Loucy (cell line): ENCODE measurements around the gene FSTL3.

ENCODE experiments used
- H2AFZ ChIP-seq: fragments of 200-600 bp; sonication (generic); 2 replicates; pipeline ENCODE4 v1.6.0; 2016; ENCODE audit warnings: antibody characterized with exemption, mild to moderate bottlenecking, low read length, moderate library complexity
- H3F3A ChIP-seq: fragments of 200-600 bp; 2 replicates; pipeline ENCODE4 v1.6.0; 2016; ENCODE audit warnings: antibody characterized with exemption, low read depth, mild to moderate bottlenecking
- H3K27me3 ChIP-seq: fragments of 200-600 bp; sonication (generic); 2 replicates; pipeline ENCODE4 v1.6.1; 2014; ENCODE audit warnings: low read length, mild to moderate bottlenecking; ENCODE audit not compliant: insufficient read depth, poor library complexity, severe bottlenecking
- H3K36me3 ChIP-seq: fragments of 200-600 bp; sonication (generic); 2 replicates; pipeline ENCODE4 v1.6.1; 2016; ENCODE audit warnings: low read length; ENCODE audit not compliant: insufficient read depth
- H3K4me1 ChIP-seq: fragments of 200-600 bp; sonication (generic); 2 replicates; pipeline ENCODE4 v1.5.1; 2014; ENCODE audit warnings: low read length, mild to moderate bottlenecking; ENCODE audit not compliant: insufficient read depth, poor library complexity, severe bottlenecking
- H3K4me2 ChIP-seq: fragments of 200-600 bp; sonication (generic); 2 replicates; pipeline ENCODE4 v1.6.0; 2014; ENCODE audit warnings: antibody characterized with exemption, low read length, low read depth, mild to moderate bottlenecking; ENCODE audit not compliant: poor library complexity, severe bottlenecking
- H3K4me3 ChIP-seq: fragments of 200-600 bp; sonication (generic); 2 replicates; pipeline ENCODE4 v1.5.1; 2014; ENCODE audit warnings: low read length, mild to moderate bottlenecking, mixed read lengths; ENCODE audit not compliant: poor library complexity, severe bottlenecking
- H3K79me2 ChIP-seq: fragments of 200-600 bp; sonication (generic); 2 replicates; pipeline ENCODE4 v1.6.1; 2014; ENCODE audit warnings: low read length; ENCODE audit not compliant: insufficient read depth
- H3K9ac ChIP-seq: fragments of 200-600 bp; sonication (generic); 2 replicates; pipeline ENCODE4 v1.6.0; 2014; ENCODE audit warnings: mild to moderate bottlenecking, low read depth, low read length, moderate library complexity; ENCODE audit not compliant: poor library complexity, severe bottlenecking
- H3K9me2 ChIP-seq: fragments of 200-600 bp; sonication (generic); replicated peaks from 2 replicates; pipeline ENCODE4 v1.6.1; 2016; ENCODE audit warnings: low read depth, low read length, mixed read lengths
- H3K9me3 ChIP-seq: fragments of 200-600 bp; sonication (generic); 2 replicates; pipeline ENCODE4 v1.6.1; 2014; ENCODE audit warnings: mild to moderate bottlenecking, antibody characterized with exemption, low read length, low read depth; ENCODE audit not compliant: insufficient read depth
- H4K20me1 ChIP-seq: fragments of 200-600 bp; sonication (generic); 2 replicates; pipeline ENCODE4 v1.6.0; 2014; ENCODE audit warnings: antibody characterized with exemption, low read length, mild to moderate bottlenecking; ENCODE audit not compliant: insufficient read depth, poor library complexity, severe bottlenecking
- CTCF ChIP-seq: fragments of 200-600 bp; sonication (generic); conservative IDR thresholded peaks from 2 replicates; pipeline ENCODE4 v1.5.1; 2014; ENCODE audit warnings: mild to moderate bottlenecking, antibody characterized with exemption, low read length
- EZH2phosphoT487 ChIP-seq: fragments of 200-600 bp; IDR thresholded peaks from 2 replicates; pipeline ENCODE4 v1.6.1; 2018; ENCODE audit warnings: antibody characterized with exemption, mild to moderate bottlenecking, moderate library complexity, borderline replicate concordance

Gene FSTL3

GRCh38 chr19:629961-630714 lies 46.1 kb upstream of the FSTL3 start:
- TF ChIP-seq EZH2phosphoT487 (no peak), CTCF (no peak)
- Histone ChIP-seq H3K27me3 (no peaks in the 10 kb centered on the region), H4K20me1 (peaks cover 5% of the 10 kb centered on the region), H3K9me3 (no peaks in the 10 kb centered on the region), H3K9me2 (no peaks in the 10 kb centered on the region), H3K4me1 (peaks cover 15% of the 10 kb centered on the region), H3K9ac (no peak overlapping the region), H3F3A (no peaks in the 10 kb centered on the region), H3K4me2 (peak overlapping the region; percentile 23), H3K4me3 (no peak overlapping the region), H2AFZ (no peak overlapping the region), H3K36me3 (0 out of 2 replicates have a peak, but pooled peaks cover 5% of the 10 kb centered on the region), H3K79me2 (peaks cover 37% of the 10 kb centered on the region)

- TF ChIP-seq CTCF (no peak), EZH2phosphoT487 (no peak)
- peak overlapping the region; percentile 96 for H3K4me3 ChIP-seq
- H3K4me2 ChIP-seq: peak overlapping the region; percentile 80
- H3K9me3 ChIP-seq: no peaks in the 10 kb centered on the region
- H3K27me3 ChIP-seq: no peaks in the 10 kb centered on the region
- H3F3A ChIP-seq: no peaks in the 10 kb centered on the region
- peaks cover 37% of the 10 kb centered on the region for H3K79me2 ChIP-seq
- peaks cover 15% of the 10 kb centered on the region for H3K4me1 ChIP-seq
- no peaks in the 10 kb centered on the region for H3K9me2 ChIP-seq
- peak overlapping the region; percentile 92 for H2AFZ ChIP-seq
- H4K20me1 ChIP-seq: peaks cover 5% of the 10 kb centered on the region
- H3K9ac ChIP-seq: peak overlapping the region; percentile 85
- H3K36me3 ChIP-seq: 0 out of 2 replicates have a peak, but pooled peaks cover 5% of the 10 kb centered on the region
Measured at GRCh38 chr19:632579-633067, 43.6 kb upstream of the FSTL3 start.

GRCh38 chr19:633068-633785 lies 43.0 kb upstream of the FSTL3 start, which contains the start of gene POLRMT:
POLRMT (minus strand) TSS chr19:633537; CDS start chr19:633512, 25 bp downstream.
- Histone ChIP-seq H2AFZ (peak within 1 kb of the TSS; percentile 96), H3K27me3 (no peaks in the 10 kb centered on the region), H3K9ac (peak within 1 kb of the TSS; percentile 85), H3K36me3 (0 out of 2 replicates have a peak, but pooled peaks cover 5% of the 10 kb centered on the region), H3K79me2 (peaks cover 37% of the 10 kb centered on the region), H3K9me2 (no peaks in the 10 kb centered on the region), H3K4me2 (peak within 1 kb of the TSS; percentile 97), H3K4me3 (peak within 1 kb of the TSS; percentile 96), H4K20me1 (peaks cover 5% of the 10 kb centered on the region), H3K9me3 (no peaks in the 10 kb centered on the region), H3K4me1 (peaks cover 15% of the 10 kb centered on the region), H3F3A (no peaks in the 10 kb centered on the region)
- no peak for TF ChIP-seq EZH2phosphoT487
- no peak for TF ChIP-seq CTCF
